ENCODE measurements around the gene ARL3. TPM values are rescaled to one million over a fixed set of nuclear protein-coding genes. Genes with fewer than 3 reads are reported as not detected.
"Not testable (repeated sequence)": the region's sequence is repeated elsewhere in the genome, so short reads cannot be mapped to it uniquely, and the experiment has no call there.

ARL3 gene
- total RNA-seq, 1 donor from 2014 or later: 9.5 TPM

- no peak overlapping the region for H3K4me3 ChIP-seq (ENCODE audit: low read depth, low read length)
- no peak for DNase-seq (ENCODE audit: low read depth)
- TF ChIP-seq CTCF (conservative IDR thresholded peaks at IDR 0.05; ENCODE audit: low read depth, low read length): no peak
Observed at GRCh38 chr10:102723989-102724388, 9.8 kb upstream of the ARL3 start.

- H3K4me3 ChIP-seq (ENCODE audit: low read depth, low read length): no peak overlapping the region
- TF ChIP-seq CTCF (conservative IDR thresholded peaks at IDR 0.05; ENCODE audit: low read depth, low read length): no peak
- no peak for DNase-seq (ENCODE audit: low read depth)
Observed at GRCh38 chr10:102721954-102722353, 7.8 kb upstream of the ARL3 start.

- TF ChIP-seq CTCF (conservative IDR thresholded peaks at IDR 0.05; ENCODE audit: low read depth, low read length): no peak
- no peak for DNase-seq (ENCODE audit: low read depth)
Observed at GRCh38 chr10:102720775-102721301, 6.6 kb upstream of the ARL3 start.

GRCh38 chr10:102720337-102720736, 6.1 kb upstream of the ARL3 start:
- no peak overlapping the region for H3K4me3 ChIP-seq (ENCODE audit: low read depth, low read length)
- no peak for TF ChIP-seq CTCF (conservative IDR thresholded peaks at IDR 0.05; ENCODE audit: low read depth, low read length)
- no peak for DNase-seq (ENCODE audit: low read depth)

More at GRCh38 chr10:102720775-102721301, 6.6 kb upstream of the ARL3 start:
- H3K4me3 ChIP-seq (ENCODE audit: low read depth, low read length): no peak overlapping the region

- DNase-seq (ENCODE audit: low read depth): no peak
- TF ChIP-seq CTCF (conservative IDR thresholded peaks at IDR 0.05; ENCODE audit: low read depth, low read length): no peak
- no peak overlapping the region for H3K4me3 ChIP-seq (ENCODE audit: low read depth, low read length)
Observed at GRCh38 chr10:102718220-102718619, 4.0 kb upstream of the ARL3 start.

- DNase-seq (ENCODE audit: low read depth); H3K4me3 ChIP-seq (ENCODE audit: low read depth, low read length): not testable (repeated sequence)
Observed at GRCh38 chr10:102716900-102717565, 2.8 kb upstream of the ARL3 start.

GRCh38 chr10:102715880-102716279, 1.7 kb upstream of the ARL3 start:
- H3K4me3 ChIP-seq (ENCODE audit: low read depth, low read length): no peak overlapping the region
- no peak for TF ChIP-seq CTCF (conservative IDR thresholded peaks at IDR 0.05; ENCODE audit: low read depth, low read length)
- no peak for DNase-seq (ENCODE audit: low read depth)
